DND-41 (cell line): Measurements from ENCODE around the gene RFTN1.

Experiments used
- ATAC-seq: fragments of 200-7000 bp; cut with Tn5 transposase; 3 replicates; pipeline ENCODE4 v1.9.1; 2021; ENCODE audit warnings: low read depth; ENCODE audit not compliant: insufficient read depth
- DNase-seq: peaks from one replicate; pipeline ENCODE4 v3.0.0-alpha.2; 2020
- H2AFZ ChIP-seq: 2 replicates; pipeline ENCODE4 v1.6.0; 2012; ENCODE audit warnings: low read depth, low read length
- H3K27ac ChIP-seq: 2 replicates; pipeline ENCODE4 v1.5.1; 2012; ENCODE audit warnings: low read length, inconsistent platforms
- H3K27me3 ChIP-seq: fragments of 200-600 bp; sonication (generic); 2 replicates; pipeline ENCODE4 v1.6.0; 2012; ENCODE audit warnings: low read length, mild to moderate bottlenecking, inconsistent platforms; ENCODE audit not compliant: insufficient read depth, poor library complexity
- H3K36me3 ChIP-seq: 2 replicates; pipeline ENCODE4 v1.5.1; 2012; ENCODE audit warnings: low read length, inconsistent platforms; ENCODE audit not compliant: insufficient read depth
- H3K4me1 ChIP-seq: 2 replicates; pipeline ENCODE4 v1.5.1; 2012; ENCODE audit warnings: mild to moderate bottlenecking, low read length; ENCODE audit not compliant: insufficient read depth
- H3K4me2 ChIP-seq: 2 replicates; pipeline ENCODE4 v1.6.0; 2012; ENCODE audit warnings: mild to moderate bottlenecking, moderate library complexity, low read length, inconsistent platforms; ENCODE audit not compliant: insufficient read depth
- H3K4me3 ChIP-seq, 2 experiments: fragments of 200-600 bp in 1 of 2; shearing (Covaris generic) in 1 of 2; 2 replicates each; pipeline ENCODE4 v1.5.1; 2012 to 2016; ENCODE audit warnings: inconsistent platforms in 2 of 2, low read length in 2 of 2, mild to moderate bottlenecking in 2 of 2, low read depth in 1 of 2, moderate library complexity in 1 of 2
- H3K79me2 ChIP-seq: 2 replicates; pipeline ENCODE4 v1.6.0; 2012; ENCODE audit warnings: low read length, inconsistent platforms; ENCODE audit not compliant: insufficient read depth
- H3K9ac ChIP-seq: 2 replicates; pipeline ENCODE4 v1.6.0; 2012; ENCODE audit warnings: low read depth, mild to moderate bottlenecking, inconsistent platforms, low read length, moderate library complexity
- H3K9me3 ChIP-seq: 2 replicates; pipeline ENCODE4 v1.5.1; 2012; ENCODE audit warnings: low read length, moderate library complexity, mild to moderate bottlenecking, inconsistent platforms; ENCODE audit not compliant: insufficient read depth, severe bottlenecking
- H4K20me1 ChIP-seq: 2 replicates; pipeline ENCODE4 v1.6.0; 2012; ENCODE audit warnings: low read length; ENCODE audit not compliant: insufficient read depth
- CTCF ChIP-seq: IDR thresholded peaks from 2 replicates; pipeline ENCODE4 v1.5.1; 2012; ENCODE audit warnings: borderline replicate concordance, low read length, moderate library complexity, mild to moderate bottlenecking; ENCODE audit not compliant: poor library complexity, severe bottlenecking; ENCODE audit errors: extremely low read depth
- EZH2 ChIP-seq: IDR thresholded peaks from 3 replicates; pipeline ENCODE4 v1.6.1; 2012; ENCODE audit warnings: borderline replicate concordance, low read depth, mild to moderate bottlenecking, moderate library complexity, low read length, inconsistent platforms; ENCODE audit not compliant: severe bottlenecking

The RFTN1 gene

GRCh38 chr3:16441371-16441875, 72.1 kb downstream of the RFTN1 start:
- H3K9ac ChIP-seq = no peak overlapping the region
- H3K4me2 ChIP-seq = no peak overlapping the region
- H4K20me1 ChIP-seq = no peaks in the 10 kb centered on the region
- H3K9me3 ChIP-seq = no peaks in the 10 kb centered on the region
- H3K27me3 ChIP-seq = no peaks in the 10 kb centered on the region
- no peak overlapping the region for H2AFZ ChIP-seq
- 0 out of 2 replicates have a peak, but pooled peaks cover 7% of the 10 kb centered on the region for H3K36me3 ChIP-seq
- no peak overlapping the region for H3K4me3 ChIP-seq
- no peak overlapping the region for H3K27ac ChIP-seq
- H3K79me2 ChIP-seq = peaks cover 32% of the 10 kb centered on the region
- TF ChIP-seq EZH2 (no peak), CTCF (no peak)
- ATAC-seq (no peak), DNase-seq (no peak)
- no peaks in the 10 kb centered on the region for H3K4me1 ChIP-seq

GRCh38 chr3:16439848-16440708, 73.4 kb downstream of the RFTN1 start:
- H3K27ac ChIP-seq = no peak overlapping the region
- no peaks in the 10 kb centered on the region for H3K9me3 ChIP-seq
- H3K4me3 ChIP-seq = no peak overlapping the region
- no peak overlapping the region for H3K4me2 ChIP-seq
- H3K27me3 ChIP-seq = no peaks in the 10 kb centered on the region
- no peak overlapping the region for H2AFZ ChIP-seq
- DNase-seq (no peak), ATAC-seq (no peak)
- H3K36me3 ChIP-seq = 0 out of 2 replicates have a peak, but pooled peaks cover 4% of the 10 kb centered on the region
- no peaks in the 10 kb centered on the region for H4K20me1 ChIP-seq
- peaks cover 25% of the 10 kb centered on the region for H3K79me2 ChIP-seq
- H3K9ac ChIP-seq = no peak overlapping the region
- no peaks in the 10 kb centered on the region for H3K4me1 ChIP-seq
- TF ChIP-seq CTCF (no peak), EZH2 (no peak)

- H4K20me1 ChIP-seq = no peaks in the 10 kb centered on the region
- H3K4me2 ChIP-seq = no peak overlapping the region
- no peaks in the 10 kb centered on the region for H3K27me3 ChIP-seq
- H3K4me1 ChIP-seq = no peaks in the 10 kb centered on the region
- no peak overlapping the region for H3K4me3 ChIP-seq
- H3K27ac ChIP-seq = no peak overlapping the region
- no peak for DNase-seq
- no peaks in the 10 kb centered on the region for H3K9me3 ChIP-seq
- TF ChIP-seq EZH2 (no peak), CTCF (no peak)
- no peak overlapping the region for H3K9ac ChIP-seq
- no peak overlapping the region for H2AFZ ChIP-seq
- no peak for ATAC-seq
- H3K79me2 ChIP-seq = peaks cover 25% of the 10 kb centered on the region
- 0 out of 2 replicates have a peak, but pooled peaks cover 4% of the 10 kb centered on the region for H3K36me3 ChIP-seq
Observed at GRCh38 chr3:16439163-16439847, 74.2 kb downstream of the RFTN1 start.
